ENCODE results near the gene MAS1L. TPM values are rescaled to one million over a fixed set of nuclear protein-coding genes. Genes with fewer than 3 reads are reported as not detected.
"Not testable (repeated sequence)": the region's sequence is repeated elsewhere in the genome, so short reads cannot be mapped to it uniquely, and the experiment has no call there.

Gene MAS1L
- total RNA-seq, 2 experiments from 2014 or later, result not detected

GRCh38 chr6:29486577-29486976, 1.2 kb downstream of the MAS1L start:
- CTCF ChIA-PET, result no interaction called here
- POLR2A ChIA-PET, result no interaction called here

DNA sequence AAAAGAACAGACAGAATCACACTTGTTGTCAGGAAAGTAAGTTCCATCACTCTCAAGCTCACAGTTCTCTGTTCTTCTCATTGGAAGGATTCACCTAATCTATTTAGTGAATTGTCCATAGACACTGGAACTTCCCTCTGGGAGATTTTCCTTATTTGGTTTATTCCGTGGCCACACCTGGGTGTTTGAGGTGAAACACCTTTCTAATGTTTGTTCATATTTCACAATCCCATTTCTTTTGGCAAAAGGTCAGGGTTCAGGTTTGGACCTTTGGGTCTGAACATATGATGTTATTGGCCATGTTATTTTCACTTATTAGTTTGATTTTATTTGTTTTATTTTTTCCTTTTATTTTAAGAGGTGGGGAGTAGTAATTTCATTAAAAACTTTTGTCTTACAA, 4.0 kb downstream of the MAS1L start:
- ChIA-PET POLR2A (no interaction called here), CTCF (no interaction called here)

- ChIA-PET CTCF (no interaction called here), POLR2A (no interaction called here)
Measured at GRCh38 chr6:29483186-29483585, 4.6 kb downstream of the MAS1L start.

- POLR2A ChIA-PET, result no interaction called here
- CTCF ChIA-PET, result no interaction called here
Measured at GRCh38 chr6:29479560-29479959, 8.2 kb downstream of the MAS1L start.

- CTCF ChIA-PET, result no interaction called here
- POLR2A ChIA-PET, result no interaction called here
Measured at GRCh38 chr6:29478740-29479139, 9.0 kb downstream of the MAS1L start.

- ChIA-PET CTCF (interaction anchor here (1.1 kb wide), 1 partner anchor 111 kb away, joined by 3 read pairs; no protein-coding TSS in a partner anchor), POLR2A (no interaction called here)
Measured at GRCh38 chr6:29477923-29478450, 9.8 kb downstream of the MAS1L start.

GRCh38 chr6:29474996-29475395, 12.8 kb downstream of the MAS1L start:
- CTCF ChIA-PET, result no interaction called here
- POLR2A ChIA-PET, result no interaction called here

DNA sequence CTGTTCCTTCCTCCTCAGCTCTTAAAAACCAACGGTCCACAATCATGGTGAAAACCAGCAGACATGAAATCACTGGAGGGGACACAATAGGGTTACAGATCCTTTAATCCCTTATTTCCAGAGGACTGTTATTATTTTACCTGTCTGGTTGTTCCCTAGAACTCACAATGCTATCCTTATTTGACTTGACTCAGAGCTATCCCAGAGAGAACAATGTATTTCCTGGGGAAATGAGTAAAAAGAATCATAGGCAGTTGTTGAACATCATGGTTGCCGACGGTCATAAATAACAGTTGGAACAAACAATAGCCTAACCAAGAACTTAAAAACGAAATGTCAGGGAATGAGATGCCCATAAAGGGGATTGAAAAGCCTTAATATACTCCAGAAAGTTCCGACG, 21.5 kb downstream of the MAS1L start:
- POLR2A ChIA-PET, result no interaction called here
- CTCF ChIA-PET, result no interaction called here

DNA sequence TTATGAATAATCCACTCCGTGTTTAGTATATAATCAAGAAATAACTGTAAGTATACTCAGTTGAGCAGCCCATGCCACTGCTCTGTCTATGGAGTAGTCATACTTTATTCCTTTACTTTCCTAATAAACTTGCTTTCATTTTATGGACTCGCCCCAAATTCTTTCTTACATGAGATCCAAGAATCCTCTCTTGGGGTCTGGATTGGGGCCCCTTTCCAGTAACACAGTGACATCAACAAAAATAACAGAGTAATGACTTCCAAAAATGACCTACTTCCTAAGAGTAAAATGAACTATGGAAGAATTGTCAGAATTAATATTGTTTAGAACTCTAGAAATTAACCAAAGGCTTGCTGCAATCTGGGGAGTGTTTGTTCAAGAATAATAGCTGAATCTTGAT, 22.0 kb downstream of the MAS1L start:
- ChIA-PET POLR2A (no interaction called here), CTCF (no interaction called here)

DNA sequence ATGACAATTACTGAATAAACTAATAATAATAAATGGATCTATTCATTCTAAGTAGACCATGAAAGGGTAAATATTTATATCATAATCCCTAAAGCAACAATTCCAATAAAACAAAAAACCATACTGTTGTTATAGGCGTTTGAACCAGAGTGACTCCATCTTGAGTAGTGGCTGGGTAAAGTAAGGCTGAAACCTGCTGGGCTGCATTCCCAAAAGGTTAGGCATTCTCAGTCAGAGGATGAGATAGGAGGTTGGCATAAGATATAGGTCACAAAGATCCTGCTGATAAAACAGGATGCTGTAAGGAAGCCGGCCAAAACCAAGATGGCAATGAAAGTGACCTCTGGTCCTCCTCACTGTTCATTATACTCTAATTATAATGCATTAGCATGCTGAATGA, 22.5 kb downstream of the MAS1L start:
- ChIA-PET CTCF (no interaction called here), POLR2A (no interaction called here)

GRCh38 chr6:29462022-29462421, 25.7 kb downstream of the MAS1L start:
- POLR2A ChIA-PET, result no interaction called here
- CTCF ChIA-PET, result no interaction called here

- CTCF ChIA-PET, result no interaction called here
Measured at GRCh38 chr6:29461021-29461814, 26.5 kb downstream of the MAS1L start.

DNA sequence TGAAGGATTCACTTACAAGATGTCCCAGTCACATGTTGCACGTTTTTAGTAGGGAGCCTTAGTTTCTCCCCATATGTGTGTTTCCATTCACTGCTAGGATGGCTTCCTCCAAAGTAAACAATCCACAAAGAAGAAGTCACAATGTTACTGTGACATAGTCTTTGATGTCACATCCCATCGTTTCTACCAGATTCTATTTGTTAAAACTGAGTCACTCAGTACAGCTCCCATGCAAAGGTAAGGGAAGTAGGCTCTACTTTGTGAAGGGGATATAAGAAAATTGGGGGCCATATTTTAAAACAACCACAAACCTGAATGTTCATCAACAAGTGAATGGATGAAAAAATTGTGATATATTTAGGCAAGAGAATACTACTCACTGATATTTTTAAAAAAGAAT, 30.8 kb downstream of the MAS1L start, which contains the start of the genes OR11A1 and OR2H1:
OR11A1 (minus strand) TSS at position 101 of the 400 bp plus-strand sequence. CDS start 29,430 bp downstream, outside the sequence.
OR2H1 (plus strand) TSS at position 185 of the 400 bp plus-strand sequence. CDS start 4,615 bp downstream, outside the sequence.
- POLR2A ChIA-PET, result no interaction called here
- CTCF ChIA-PET, result interaction anchor here (1.4 kb wide), 1 partner anchor 12 kb away, joined by 3 read pairs; no protein-coding TSS in a partner anchor

More at GRCh38 chr6:29461021-29461814, 26.5 kb downstream of the MAS1L start:
- POLR2A ChIA-PET, result no interaction called here

- POLR2A ChIA-PET, result no interaction called here
- CTCF ChIA-PET, result no interaction called here
Measured at GRCh38 chr6:29451471-29452193, 36.1 kb downstream of the MAS1L start.

- POLR2A ChIA-PET, result no interaction called here
Measured at GRCh38 chr6:29447670-29448069, 40.1 kb downstream of the MAS1L start.

DNA sequence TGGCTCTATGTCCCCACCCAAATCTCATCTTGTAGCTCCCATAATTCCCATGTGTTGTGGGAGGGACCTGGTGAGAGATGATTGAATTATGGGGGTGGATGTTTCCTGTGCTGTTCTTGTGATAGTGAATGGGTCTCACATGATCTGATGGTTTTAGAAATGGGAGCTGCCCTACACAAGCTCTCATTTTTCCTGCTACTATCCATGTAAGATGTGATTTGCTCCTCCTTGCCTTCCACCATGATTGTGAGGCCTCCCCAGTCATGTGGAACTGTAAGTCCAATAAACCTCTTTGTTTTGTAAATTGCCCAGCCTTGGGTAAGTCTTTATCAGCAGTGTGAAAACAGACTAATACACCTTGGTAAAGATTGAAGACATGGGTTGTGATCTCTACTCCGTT, 43.7 kb downstream of the MAS1L start:
- CTCF ChIA-PET, POLR2A ChIA-PET: not testable (repeated sequence)

More at GRCh38 chr6:29447670-29448069, 40.1 kb downstream of the MAS1L start:
- CTCF ChIA-PET, result no interaction called here

DNA sequence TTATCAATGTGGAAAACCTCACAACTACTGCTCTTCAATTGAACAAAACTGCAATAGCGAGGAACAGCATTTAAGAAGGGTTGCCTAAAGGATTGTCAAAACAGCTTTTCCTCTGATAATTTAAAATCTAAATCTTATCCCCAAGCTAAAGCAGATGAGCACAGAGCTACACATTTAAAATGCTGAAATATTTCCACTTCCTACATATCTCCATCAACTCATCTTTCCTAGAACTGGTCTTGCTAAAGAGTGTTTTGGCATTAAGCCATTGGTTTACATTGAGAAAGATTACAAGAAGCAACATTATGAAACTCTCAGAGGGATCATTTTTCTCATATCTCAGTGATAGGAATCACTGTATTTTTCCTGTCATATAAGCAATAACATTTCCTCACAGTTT, 45.0 kb downstream of the MAS1L start:
- POLR2A ChIA-PET, result no interaction called here
- CTCF ChIA-PET, result no interaction called here

DNA sequence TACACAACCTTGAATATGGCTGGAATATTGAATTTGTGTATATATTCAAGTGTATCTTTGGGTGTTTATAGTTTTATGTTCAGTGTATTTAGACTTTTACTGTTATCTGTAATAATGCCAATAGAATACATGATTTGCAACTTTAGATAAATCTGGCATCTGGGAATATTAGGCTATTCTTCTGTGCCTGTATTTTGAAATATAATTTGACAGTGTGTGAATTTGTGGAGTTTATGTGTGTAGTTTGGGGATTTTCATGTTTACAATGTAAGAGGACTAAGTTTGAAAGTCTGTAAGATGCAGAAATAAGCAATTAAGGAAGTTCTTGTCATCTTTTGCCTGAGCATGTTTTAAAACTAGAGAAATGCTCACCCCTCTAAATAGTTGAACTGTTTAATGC, 48.8 kb downstream of the MAS1L start, which contains the start of gene OR10C1:
OR10C1 (plus strand) TSS at position 301 of the 400 bp plus-strand sequence. CDS start 710 bp downstream, outside the sequence.
- POLR2A ChIA-PET, result no interaction called here
- CTCF ChIA-PET, result no interaction called here

DNA sequence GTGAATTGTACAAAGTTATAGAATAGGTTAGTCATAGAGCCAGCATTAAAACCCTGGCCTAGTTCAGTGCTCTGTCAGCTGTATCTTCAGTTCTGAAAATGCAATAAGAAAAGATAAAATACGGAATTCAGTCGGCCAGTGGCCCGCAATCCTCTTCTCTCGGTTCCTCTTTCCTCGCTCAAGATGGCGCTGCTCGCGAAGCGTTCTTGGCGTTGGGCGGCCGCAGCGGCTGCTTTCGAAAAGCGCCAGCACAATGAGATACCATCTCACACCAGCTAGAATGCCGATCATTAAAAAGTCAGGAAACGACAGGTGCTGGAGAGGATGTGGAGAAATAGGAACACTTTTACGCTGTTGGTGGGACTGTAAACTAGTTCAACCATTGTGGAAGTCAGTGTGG, 51.0 kb downstream of the MAS1L start:
- POLR2A ChIA-PET, CTCF ChIA-PET: not testable (repeated sequence)

Measured in activated CD8-positive, alpha-beta memory T cell treated with anti-CD3 and anti-CD28 coated beads for 36 hours (primary cell).